Activated T-helper 1 cell treated with anti-CD3 and anti-CD28 coated beads, Interleukin-12 subunit alpha, Interleukin-12 subunit beta, Interleukin-2, Interleukin-4 antibody, amounts not matched to agents 30 ng/mL and 10 ng/mL and 1 ng/mL, durations not matched to agents 14 hours and 24 hours and 36 hours (primary cell): ENCODE data around the gene SLC4A4. TPM values are rescaled to one million over a fixed set of nuclear protein-coding genes. Genes with fewer than 3 reads are reported as not detected.

Source experiments
- DNase-seq: peaks from one replicate; pipeline ENCODE4 v3.0.0; 2021; ENCODE audit warnings: low spot score
- H3K27ac Mint-ChIP-seq: one replicate; pipeline ENCODE4 v1.8.0; 2021; ENCODE audit warnings: mild to moderate bottlenecking, mixed read lengths
- H3K27me3 Mint-ChIP-seq: one replicate; pipeline ENCODE4 v1.8.0; 2022; ENCODE audit warnings: mild to moderate bottlenecking, moderate library complexity, mixed read lengths; ENCODE audit not compliant: insufficient read depth
- H3K36me3 Mint-ChIP-seq: one replicate; pipeline ENCODE4 v1.8.0; 2021; ENCODE audit warnings: low read depth, mixed read lengths
- H3K4me1 Mint-ChIP-seq: one replicate; pipeline ENCODE4 v1.8.0; 2021; ENCODE audit warnings: low read depth, mixed read lengths
- H3K4me3 Mint-ChIP-seq: one replicate; pipeline ENCODE4 v1.8.0; 2021; ENCODE audit warnings: mild to moderate bottlenecking, moderate library complexity, mixed read lengths
- H3K9me3 Mint-ChIP-seq: one replicate; pipeline ENCODE4 v1.8.0; 2021; ENCODE audit warnings: mixed read lengths
- intact Hi-C: fragments of 100-400 bp; cut with micrococcal nuclease; formaldehyde crosslinking; loops from one replicate; pipeline ENCODE4 v1.15.1; 2024
- total RNA-seq: library from RNA; stranded (reverse); gene quantifications from 2 replicates; pipeline ENCODE4 v1.2.3, GENCODE V29; 2022

The SLC4A4 gene
- total RNA-seq, 1 donor from 2014 or later, result 0.08 TPM

- Mint-ChIP-seq H3K4me3 (no peak overlapping the region), H3K36me3 (no peaks in the 10 kb centered on the region), H3K27ac (no peak overlapping the region), H3K9me3 (no peaks in the 10 kb centered on the region), H3K27me3 (no peaks in the 10 kb centered on the region), H3K4me1 (no peaks in the 10 kb centered on the region)
- no peak for DNase-seq
- intact Hi-C loops, result no loop called here
These were observed 30.1 kb downstream of the SLC4A4 start for GRCh38 chr4:71368906-71369305.

- H3K9me3 Mint-ChIP-seq, result no peaks in the 10 kb centered on the region
- no peak overlapping the region for H3K4me3 Mint-ChIP-seq
- no peak for DNase-seq
- H3K36me3 Mint-ChIP-seq, result no peaks in the 10 kb centered on the region
- H3K4me1 Mint-ChIP-seq, result no peaks in the 10 kb centered on the region
- intact Hi-C loops, result no loop called here
- H3K27ac Mint-ChIP-seq, result no peak overlapping the region
- H3K27me3 Mint-ChIP-seq, result no peaks in the 10 kb centered on the region
These were observed 30.7 kb downstream of the SLC4A4 start for GRCh38 chr4:71369536-71369935.

GRCh38 chr4:71375494-71375893 lies 36.7 kb downstream of the SLC4A4 start:
- intact Hi-C loops, result no loop called here
- H3K27me3 Mint-ChIP-seq, result peaks cover 2% of the 10 kb centered on the region
- no peaks in the 10 kb centered on the region for H3K4me1 Mint-ChIP-seq

GRCh38 chr4:71377561-71377960 lies 38.7 kb downstream of the SLC4A4 start:
- Mint-ChIP-seq H3K27me3 (peaks cover 2% of the 10 kb centered on the region), H3K4me1 (no peaks in the 10 kb centered on the region), H3K27ac (no peak overlapping the region), H3K9me3 (no peaks in the 10 kb centered on the region), H3K4me3 (no peak overlapping the region), H3K36me3 (no peaks in the 10 kb centered on the region)
- intact Hi-C loops, result no loop called here
- DNase-seq, result no peak

More at GRCh38 chr4:71375494-71375893, 36.7 kb downstream of the SLC4A4 start:
- H3K4me3 Mint-ChIP-seq, result no peak overlapping the region
- no peak overlapping the region for H3K27ac Mint-ChIP-seq
- no peaks in the 10 kb centered on the region for H3K9me3 Mint-ChIP-seq
- no peaks in the 10 kb centered on the region for H3K36me3 Mint-ChIP-seq
- no peak for DNase-seq

GRCh38 chr4:71379126-71379525 lies 40.3 kb downstream of the SLC4A4 start:
- no peak overlapping the region for H3K4me3 Mint-ChIP-seq
- H3K27me3 Mint-ChIP-seq, result peaks cover 2% of the 10 kb centered on the region
- intact Hi-C loops, result no loop called here
- no peaks in the 10 kb centered on the region for H3K36me3 Mint-ChIP-seq
- DNase-seq, result no peak
- H3K27ac Mint-ChIP-seq, result no peak overlapping the region
- no peaks in the 10 kb centered on the region for H3K4me1 Mint-ChIP-seq
- H3K9me3 Mint-ChIP-seq, result no peaks in the 10 kb centered on the region

- no peak for DNase-seq
- H3K4me3 Mint-ChIP-seq, result no peak overlapping the region
- intact Hi-C loops, result no loop called here
- no peaks in the 10 kb centered on the region for H3K4me1 Mint-ChIP-seq
- no peaks in the 10 kb centered on the region for H3K36me3 Mint-ChIP-seq
- no peaks in the 10 kb centered on the region for H3K9me3 Mint-ChIP-seq
- no peak overlapping the region for H3K27ac Mint-ChIP-seq
- H3K27me3 Mint-ChIP-seq, result peaks cover 1% of the 10 kb centered on the region
These were observed 42.0 kb downstream of the SLC4A4 start for GRCh38 chr4:71380788-71381187.

- no peaks in the 10 kb centered on the region for H3K9me3 Mint-ChIP-seq
- no peaks in the 10 kb centered on the region for H3K4me1 Mint-ChIP-seq
- H3K36me3 Mint-ChIP-seq, result no peaks in the 10 kb centered on the region
- intact Hi-C loops, result no loop called here
- DNase-seq, result no peak
- no peak overlapping the region for H3K27ac Mint-ChIP-seq
- H3K27me3 Mint-ChIP-seq, result peaks cover 1% of the 10 kb centered on the region
- no peak overlapping the region for H3K4me3 Mint-ChIP-seq
These were observed 43.5 kb downstream of the SLC4A4 start for GRCh38 chr4:71382125-71382899.

GRCh38 chr4:71382900-71383560 lies 44.2 kb downstream of the SLC4A4 start:
- DNase-seq, result no peak
- intact Hi-C loops, result no loop called here
- Mint-ChIP-seq H3K4me1 (no peaks in the 10 kb centered on the region), H3K9me3 (no peaks in the 10 kb centered on the region), H3K27ac (no peak overlapping the region), H3K36me3 (no peaks in the 10 kb centered on the region), H3K27me3 (peaks cover 1% of the 10 kb centered on the region), H3K4me3 (no peak overlapping the region)

GRCh38 chr4:71383984-71384383 lies 45.2 kb downstream of the SLC4A4 start:
- no peaks in the 10 kb centered on the region for H3K4me1 Mint-ChIP-seq
- no peaks in the 10 kb centered on the region for H3K36me3 Mint-ChIP-seq
- no peaks in the 10 kb centered on the region for H3K9me3 Mint-ChIP-seq
- intact Hi-C loops, result no loop called here
- H3K4me3 Mint-ChIP-seq, result no peak overlapping the region
- H3K27me3 Mint-ChIP-seq, result peaks cover 1% of the 10 kb centered on the region
- no peak for DNase-seq
- no peak overlapping the region for H3K27ac Mint-ChIP-seq

GRCh38 chr4:71389149-71389827 lies 50.5 kb downstream of the SLC4A4 start:
- no peaks in the 10 kb centered on the region for H3K4me1 Mint-ChIP-seq
- DNase-seq, result no peak
- H3K27ac Mint-ChIP-seq, result no peak overlapping the region
- H3K36me3 Mint-ChIP-seq, result no peaks in the 10 kb centered on the region
- H3K27me3 Mint-ChIP-seq, result peaks cover 1% of the 10 kb centered on the region
- H3K4me3 Mint-ChIP-seq, result no peak overlapping the region
- intact Hi-C loops, result no loop called here
- no peaks in the 10 kb centered on the region for H3K9me3 Mint-ChIP-seq

- H3K4me1 Mint-ChIP-seq, result no peaks in the 10 kb centered on the region
- no peaks in the 10 kb centered on the region for H3K36me3 Mint-ChIP-seq
- no peak overlapping the region for H3K4me3 Mint-ChIP-seq
- H3K27ac Mint-ChIP-seq, result no peak overlapping the region
- intact Hi-C loops, result no loop called here
- H3K27me3 Mint-ChIP-seq, result no peaks in the 10 kb centered on the region
- DNase-seq, result no peak
- H3K9me3 Mint-ChIP-seq, result no peaks in the 10 kb centered on the region
These were observed 53.3 kb downstream of the SLC4A4 start for GRCh38 chr4:71392109-71392508.

GRCh38 chr4:71396382-71396781 lies 57.6 kb downstream of the SLC4A4 start:
- no peak for DNase-seq
- H3K4me1 Mint-ChIP-seq, result no peaks in the 10 kb centered on the region
- no peaks in the 10 kb centered on the region for H3K9me3 Mint-ChIP-seq
- no peaks in the 10 kb centered on the region for H3K27me3 Mint-ChIP-seq
- intact Hi-C loops, result no loop called here
- H3K36me3 Mint-ChIP-seq, result no peaks in the 10 kb centered on the region
- no peak overlapping the region for H3K4me3 Mint-ChIP-seq
- no peak overlapping the region for H3K27ac Mint-ChIP-seq

- Mint-ChIP-seq H3K36me3 (no peaks in the 10 kb centered on the region), H3K4me3 (no peak overlapping the region), H3K4me1 (no peaks in the 10 kb centered on the region), H3K9me3 (no peaks in the 10 kb centered on the region), H3K27me3 (no peaks in the 10 kb centered on the region), H3K27ac (no peak overlapping the region)
- intact Hi-C loops, result no loop called here
- no peak for DNase-seq
These were observed 62.0 kb downstream of the SLC4A4 start for GRCh38 chr4:71400810-71401209.
